GM12874 (cell line): ENCODE results near the gene PDXK.

Experiments
- TF ChIP-seq, protein P1 (sequence below): IDR thresholded peaks from 2 replicates; pipeline ENCODE4 v1.5.1; 2011; ENCODE audit warnings: low read depth, mild to moderate bottlenecking, control low read depth, low read length, moderate library complexity; ENCODE audit not compliant: insufficient read depth

The PDXK gene

DNA sequence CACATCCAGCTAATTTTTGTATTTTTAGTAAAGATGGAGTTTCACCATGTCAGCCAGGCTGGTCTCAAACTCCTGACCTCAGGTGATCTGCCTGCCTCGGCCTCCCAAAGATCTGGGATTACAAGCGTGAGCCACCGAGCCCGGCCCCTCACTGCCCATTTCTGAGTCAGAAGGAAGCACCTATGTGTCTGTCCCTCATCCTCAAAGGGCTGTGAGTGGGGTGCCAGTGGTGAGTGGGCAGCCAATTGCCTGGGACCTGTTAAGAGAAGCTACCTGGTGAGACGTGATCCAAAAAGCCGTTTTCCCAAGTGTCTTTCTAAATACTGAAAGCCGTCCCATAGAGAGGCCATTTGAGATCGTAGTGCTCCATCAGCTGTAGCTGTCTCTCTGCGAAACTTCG is 27.1 kb upstream of the PDXK start:
- TF ChIP-seq, protein P1, sequence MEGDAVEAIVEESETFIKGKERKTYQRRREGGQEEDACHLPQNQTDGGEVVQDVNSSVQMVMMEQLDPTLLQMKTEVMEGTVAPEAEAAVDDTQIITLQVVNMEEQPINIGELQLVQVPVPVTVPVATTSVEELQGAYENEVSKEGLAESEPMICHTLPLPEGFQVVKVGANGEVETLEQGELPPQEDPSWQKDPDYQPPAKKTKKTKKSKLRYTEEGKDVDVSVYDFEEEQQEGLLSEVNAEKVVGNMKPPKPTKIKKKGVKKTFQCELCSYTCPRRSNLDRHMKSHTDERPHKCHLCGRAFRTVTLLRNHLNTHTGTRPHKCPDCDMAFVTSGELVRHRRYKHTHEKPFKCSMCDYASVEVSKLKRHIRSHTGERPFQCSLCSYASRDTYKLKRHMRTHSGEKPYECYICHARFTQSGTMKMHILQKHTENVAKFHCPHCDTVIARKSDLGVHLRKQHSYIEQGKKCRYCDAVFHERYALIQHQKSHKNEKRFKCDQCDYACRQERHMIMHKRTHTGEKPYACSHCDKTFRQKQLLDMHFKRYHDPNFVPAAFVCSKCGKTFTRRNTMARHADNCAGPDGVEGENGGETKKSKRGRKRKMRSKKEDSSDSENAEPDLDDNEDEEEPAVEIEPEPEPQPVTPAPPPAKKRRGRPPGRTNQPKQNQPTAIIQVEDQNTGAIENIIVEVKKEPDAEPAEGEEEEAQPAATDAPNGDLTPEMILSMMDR = no peak

DNA sequence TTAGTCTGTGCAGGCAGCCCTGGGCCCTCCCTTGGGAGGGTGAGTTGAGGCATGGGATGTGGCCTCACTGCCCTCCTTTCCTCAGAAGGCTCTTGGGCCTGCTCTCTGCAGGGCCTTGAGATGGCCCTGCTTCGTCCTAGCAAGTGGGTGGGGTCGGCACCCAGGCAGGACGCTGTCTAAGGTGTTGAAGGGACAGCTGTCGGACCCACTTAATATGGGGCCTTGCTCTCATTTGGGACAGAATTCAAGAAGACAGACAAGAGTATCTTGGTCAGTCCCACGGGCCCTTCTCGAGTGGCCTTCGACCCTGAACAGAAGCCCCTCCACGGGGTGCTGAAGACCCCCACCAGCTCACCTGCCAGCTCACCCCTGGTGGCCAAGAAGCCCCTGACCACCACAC is 26.0 kb upstream of the PDXK start:
- TF ChIP-seq, protein P1 = no peak

DNA sequence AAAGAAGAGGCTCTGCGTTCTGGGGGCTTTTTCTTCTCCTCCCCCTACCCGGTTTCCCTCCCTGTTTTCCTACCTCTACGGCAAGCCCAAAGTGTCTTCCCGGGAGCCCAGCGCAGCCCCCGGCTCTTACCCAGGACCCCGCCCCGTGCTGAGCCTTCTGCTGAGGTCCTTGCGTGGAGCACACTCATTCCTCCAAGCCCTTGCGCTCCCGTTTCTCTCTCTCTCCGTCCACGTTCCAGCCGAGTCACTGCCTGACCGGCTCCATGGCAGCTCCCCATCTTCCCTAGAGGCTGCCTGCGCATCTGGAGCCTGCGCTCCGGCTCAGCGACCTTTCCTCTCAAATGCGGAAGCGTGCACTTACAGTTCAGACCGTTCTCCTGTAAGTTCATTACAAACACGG is 24.9 kb upstream of the PDXK start:
- TF ChIP-seq, protein P1 = no peak

- TF ChIP-seq, protein P1 = no peak
Measured at GRCh38 chr21:43694437-43695079, 24.4 kb upstream of the PDXK start.

DNA sequence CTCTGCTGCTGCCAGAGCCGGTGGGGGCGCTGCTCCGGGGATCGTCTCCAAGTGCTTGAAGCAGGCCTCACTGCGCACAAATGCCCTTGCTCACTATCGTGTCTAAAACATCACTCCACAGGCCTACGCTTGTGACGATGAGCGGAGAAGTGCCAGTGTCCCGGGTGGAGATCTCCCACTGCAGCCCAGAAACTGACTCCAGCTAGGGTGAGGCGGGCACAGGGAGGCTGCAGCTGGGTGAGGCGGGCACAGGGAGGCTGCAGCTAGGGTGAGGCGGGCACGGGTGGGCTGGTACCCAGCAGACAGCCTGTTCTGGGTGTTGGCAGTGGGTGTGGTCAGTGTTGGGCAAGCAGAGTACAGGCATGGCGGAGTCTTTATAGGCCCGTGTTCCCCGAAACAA is 22.7 kb upstream of the PDXK start:
- TF ChIP-seq, protein P1 = no peak

GRCh38 chr21:43697758-43698643 is 20.9 kb upstream of the PDXK start:
- TF ChIP-seq, protein P1 = no peak

DNA sequence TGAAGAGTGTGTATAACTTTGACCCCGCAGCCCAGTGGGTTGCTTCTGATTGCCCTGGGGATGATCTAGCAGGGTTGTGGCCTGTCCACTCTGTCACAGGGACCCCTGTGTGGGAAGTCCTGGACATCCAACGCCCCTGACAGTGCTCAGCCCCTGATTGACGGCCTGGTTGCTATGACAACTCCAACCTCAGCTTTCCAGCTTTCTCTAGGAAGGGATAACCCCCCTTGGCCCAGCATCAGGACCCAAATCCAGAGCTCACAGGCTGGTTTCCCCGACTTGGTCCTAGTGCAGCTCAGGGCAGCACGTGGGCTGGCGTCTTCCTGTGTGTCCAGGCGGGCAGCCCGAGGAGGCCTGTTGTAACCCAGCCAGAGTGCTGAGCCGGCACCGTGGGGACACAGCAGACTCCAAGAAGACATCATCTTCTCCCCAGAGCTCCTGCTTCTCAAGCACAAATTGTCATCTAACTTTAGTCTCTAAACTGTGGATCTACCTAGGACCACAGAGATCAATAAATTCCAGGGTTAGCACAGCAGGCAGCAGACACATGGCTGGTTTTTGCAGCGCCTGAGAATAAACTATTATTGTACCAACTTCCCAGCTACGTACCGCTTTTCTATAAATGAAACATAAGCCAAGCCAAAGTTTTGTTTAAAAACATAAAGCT is 18.9 kb upstream of the PDXK start:
- TF ChIP-seq, protein P1 = no peak
